Endodermal cell (in vitro differentiated cells): ENCODE data around the gene CES2. TPM values are rescaled to one million over a fixed set of nuclear protein-coding genes. Genes with fewer than 3 reads are reported as not detected.
A peak's percentile ranks its signal among the peaks of the same experiment; 100 is the strongest.

Experiments used
- DNase-seq: peaks from one replicate; pipeline ENCODE4 v3.0.0-alpha.2; 2017
- H3K27ac ChIP-seq: 2 replicates; pipeline ENCODE4 v1.5.1; 2013; ENCODE audit warnings: mild to moderate bottlenecking, low read depth, low read length, moderate library complexity
- H3K27me3 ChIP-seq: 2 replicates; pipeline ENCODE4 v1.6.1; 2013; ENCODE audit warnings: mild to moderate bottlenecking, low read length, moderate library complexity; ENCODE audit not compliant: insufficient read depth, control insufficient read depth, poor library complexity, severe bottlenecking
- H3K36me3 ChIP-seq: 2 replicates; pipeline ENCODE4 v1.7.0; 2013; ENCODE audit warnings: mild to moderate bottlenecking, low read length, moderate library complexity; ENCODE audit not compliant: control insufficient read depth, insufficient read depth
- H3K4me1 ChIP-seq: one replicate; pipeline ENCODE4 v1.7.0; 2013; ENCODE audit warnings: low read length; ENCODE audit not compliant: control insufficient read depth, insufficient read depth
- H3K4me3 ChIP-seq: 2 replicates; pipeline ENCODE4 v1.5.1; 2013; ENCODE audit warnings: mild to moderate bottlenecking, low read length, moderate library complexity
- H3K9ac ChIP-seq: 2 replicates; pipeline ENCODE4 v1.6.1; 2013; ENCODE audit warnings: mild to moderate bottlenecking, low read length, moderate library complexity; ENCODE audit not compliant: poor library complexity, severe bottlenecking; ENCODE audit errors: extremely low read depth
- H3K9me3 ChIP-seq: 2 replicates; pipeline ENCODE4 v1.6.1; 2013; ENCODE audit warnings: mild to moderate bottlenecking, low read length, moderate library complexity; ENCODE audit not compliant: control insufficient read depth
- H3K27ac Mint-ChIP-seq: 2 replicates; pipeline ENCODE4 v1.8.0; 2020; ENCODE audit warnings: mixed read lengths
- H3K27me3 Mint-ChIP-seq: 2 replicates; pipeline ENCODE4 v1.8.0; 2021; ENCODE audit warnings: mild to moderate bottlenecking, mixed read lengths; ENCODE audit not compliant: insufficient read depth
- H3K36me3 Mint-ChIP-seq: 2 replicates; pipeline ENCODE4 v1.8.0; 2020; ENCODE audit warnings: low read depth, mixed read lengths
- H3K4me1 Mint-ChIP-seq: 2 replicates; pipeline ENCODE4 v1.8.0; 2020; ENCODE audit warnings: mixed read lengths
- H3K4me3 Mint-ChIP-seq: 2 replicates; pipeline ENCODE4 v1.8.0; 2020; ENCODE audit warnings: mild to moderate bottlenecking, moderate library complexity, mixed read lengths
- H3K9me3 Mint-ChIP-seq: 2 replicates; pipeline ENCODE4 v1.8.0; 2020; ENCODE audit warnings: mild to moderate bottlenecking, mixed read lengths
- CTCF ChIP-seq: fragments of 200-600 bp; sonication (generic); conservative IDR thresholded peaks from 2 replicates; pipeline ENCODE4 v1.5.0; 2021; ENCODE audit warnings: antibody characterized with exemption, mild to moderate bottlenecking
- WGBS, 2 experiments: methylation state at CpG; one replicate each; pipeline versions ENCODE4 v1.1.5 to v1.1.7; 2013; ENCODE audit warnings: missing lambda C conversion rate in 2 of 2, mixed read lengths in 1 of 2; ENCODE audit not compliant: insufficient coverage in 1 of 2, insufficient read length in 1 of 2; 5-methylcytosine and 5-hydroxymethylcytosine counted together
- total RNA-seq, 2 donors: library from RNA; stranded (reverse); fragmentation: NEBNext Ultra II Directional in 1 of 2; extraction: Animal tissue kit (Norgen Biotek cat#: 25700) in 1 of 2; gene quantifications; 2 replicates in 1 of 2; 3 replicates in 1 of 2; pipeline ENCODE4 v1.2.1, GENCODE V29; 2021

CES2 gene
- total RNA-seq, 2 donors from 2014 or later = 28.7 to 36.8 TPM

DNA sequence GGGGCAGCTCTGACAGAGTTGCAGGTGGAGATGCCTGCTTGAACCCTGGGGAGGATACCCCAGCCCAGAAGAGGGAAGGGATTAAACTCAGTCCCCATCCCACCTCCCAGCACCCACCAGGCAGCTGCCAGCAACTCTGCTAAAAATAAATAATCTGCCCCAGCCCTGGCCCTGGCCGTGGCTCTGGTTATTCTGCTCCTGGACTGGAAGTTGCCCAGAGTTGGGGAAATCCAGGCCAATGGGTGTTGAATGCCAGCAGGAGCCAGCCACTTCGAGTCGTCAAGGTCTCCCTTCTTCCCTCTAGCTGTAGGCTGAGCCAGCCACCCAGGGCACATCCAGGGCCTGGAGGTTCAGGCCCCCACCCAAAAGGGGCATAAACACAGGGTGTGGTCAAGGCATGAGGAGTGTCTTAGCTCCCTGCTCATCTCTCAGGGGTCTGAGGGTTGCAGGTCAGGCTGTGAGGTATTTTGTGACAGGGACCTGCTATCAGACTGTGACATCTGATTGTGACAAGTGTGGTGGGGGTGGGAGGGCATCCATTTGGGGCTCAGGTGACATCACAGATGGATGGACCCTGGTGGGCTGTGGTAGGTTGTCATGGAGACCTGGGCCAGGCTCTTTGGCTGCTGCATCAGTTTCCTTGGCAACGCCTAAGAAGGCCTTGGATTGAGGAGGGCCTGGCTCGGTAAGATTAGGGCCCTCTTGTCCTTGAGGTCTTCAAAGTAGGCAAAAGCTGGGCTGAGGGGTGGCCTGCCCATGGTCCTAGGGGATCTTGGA, 9.0 kb upstream of the CES2 start:
- H3K9me3 Mint-ChIP-seq = no peaks in the 10 kb centered on the region
- H3K36me3 ChIP-seq = peaks cover 2% of the 10 kb centered on the region
- peaks cover 7% of the 10 kb centered on the region for H3K4me1 Mint-ChIP-seq
- no peaks in the 10 kb centered on the region for H3K9me3 ChIP-seq
- no peak overlapping the region for H3K27ac ChIP-seq
- no peak for DNase-seq
- peak overlapping the region; percentile 43 for H3K4me3 Mint-ChIP-seq
- H3K9ac ChIP-seq = no peak overlapping the region
- H3K36me3 Mint-ChIP-seq = no peaks in the 10 kb centered on the region
- 78 to 86% methylated on average over 2 to 5 of the region's 5 CpGs for WGBS, 2 experiments
- no peak overlapping the region for H3K27ac Mint-ChIP-seq
- H3K4me3 ChIP-seq = no peak overlapping the region
- H3K27me3 ChIP-seq = peaks cover 54% of the 10 kb centered on the region
- peaks cover 9% of the 10 kb centered on the region for H3K4me1 ChIP-seq
- H3K27me3 Mint-ChIP-seq = peaks cover 61% of the 10 kb centered on the region
- TF ChIP-seq CTCF = no peak

- no peak for TF ChIP-seq CTCF
- no peak overlapping the region for H3K9ac ChIP-seq
- no peak overlapping the region for H3K27ac Mint-ChIP-seq
- peaks cover 4% of the 10 kb centered on the region for H3K36me3 Mint-ChIP-seq
- no peak overlapping the region for H3K4me3 ChIP-seq
- H3K27me3 Mint-ChIP-seq = peaks cover 58% of the 10 kb centered on the region
- peaks cover 7% of the 10 kb centered on the region for H3K4me1 Mint-ChIP-seq
- H3K27ac ChIP-seq = no peak overlapping the region
- peak; percentile 68 for DNase-seq
- H3K4me1 ChIP-seq = peaks cover 9% of the 10 kb centered on the region
- H3K27me3 ChIP-seq = peaks cover 51% of the 10 kb centered on the region
- H3K4me3 Mint-ChIP-seq = no peak overlapping the region
- H3K36me3 ChIP-seq = peaks cover 9% of the 10 kb centered on the region
- 82 to 83% methylated on average over 3 of the region's 3 CpGs for WGBS, 2 experiments
- H3K9me3 Mint-ChIP-seq = no peaks in the 10 kb centered on the region
- no peaks in the 10 kb centered on the region for H3K9me3 ChIP-seq
These were observed 8.3 kb upstream of the CES2 start for GRCh38 chr16:66926961-66927436.

GRCh38 chr16:66927918-66928649, 7.2 kb upstream of the CES2 start:
- no peak for TF ChIP-seq CTCF
- H3K9me3 ChIP-seq = no peaks in the 10 kb centered on the region
- H3K4me1 ChIP-seq = peaks cover 9% of the 10 kb centered on the region
- Mint-ChIP-seq H3K4me3 (no peak overlapping the region), H3K9me3 (no peaks in the 10 kb centered on the region), H3K27ac (no peak overlapping the region), H3K36me3 (peaks cover 11% of the 10 kb centered on the region), H3K4me1 (peaks cover 7% of the 10 kb centered on the region), H3K27me3 (peaks cover 49% of the 10 kb centered on the region)
- H3K27ac ChIP-seq = no peak overlapping the region
- H3K4me3 ChIP-seq = no peak overlapping the region
- H3K36me3 ChIP-seq = peaks cover 16% of the 10 kb centered on the region
- H3K9ac ChIP-seq = no peak overlapping the region
- H3K27me3 ChIP-seq = peaks cover 50% of the 10 kb centered on the region
- 94 to 96% methylated on average over 8 of the region's 8 CpGs for WGBS, 2 experiments
- no peak for DNase-seq
